ENCODE data around the gene PDAP1.
"Not testable (repeated sequence)": the region's sequence is repeated elsewhere in the genome, so short reads cannot be mapped to it uniquely, and the experiment has no call there.

PDAP1 gene

DNA sequence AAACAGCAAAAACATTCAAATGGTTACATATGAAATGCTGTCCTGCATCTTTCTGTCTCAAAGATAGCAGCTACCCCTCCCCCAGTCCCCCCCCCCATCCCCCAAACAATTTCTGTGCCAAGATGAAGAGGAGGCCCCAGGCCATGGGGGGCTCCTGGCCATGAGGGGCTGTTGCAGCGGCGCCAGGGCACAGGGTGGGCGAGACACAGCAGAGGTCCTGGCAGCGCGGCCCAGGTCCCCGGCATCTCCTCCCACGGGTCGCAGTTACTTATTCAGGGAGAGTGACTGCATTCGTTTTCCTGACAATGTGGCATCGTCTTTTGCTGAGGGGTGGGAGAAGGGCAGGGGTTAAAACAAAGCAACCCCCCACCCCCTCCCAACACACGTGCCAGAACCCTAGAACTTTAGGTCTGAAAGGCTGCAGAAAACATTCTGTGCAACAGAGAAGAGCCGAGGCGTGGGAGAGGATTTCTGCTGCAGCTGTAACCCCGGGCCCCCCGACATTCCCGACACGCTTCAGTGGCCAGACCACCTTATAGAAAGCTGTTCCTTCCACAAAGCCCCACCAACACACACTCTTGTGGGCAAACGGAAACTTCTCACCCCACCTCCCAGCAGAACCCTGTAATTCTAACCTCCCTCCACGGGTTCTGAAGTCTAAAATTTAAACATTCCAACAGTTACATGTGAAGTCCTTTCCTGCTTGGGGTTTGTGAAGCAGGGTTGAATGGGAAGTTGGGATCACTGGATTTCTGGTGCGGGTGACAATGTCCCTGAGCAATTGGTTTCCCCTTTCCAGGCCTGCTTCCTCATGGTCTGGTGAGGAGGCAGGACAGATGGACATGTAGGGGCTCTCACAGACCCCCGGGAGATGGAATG, 11.7 kb downstream of the PDAP1 start:
- DNase-seq (ENCODE audit: low read depth in 2 of 2), result no peak

DNA sequence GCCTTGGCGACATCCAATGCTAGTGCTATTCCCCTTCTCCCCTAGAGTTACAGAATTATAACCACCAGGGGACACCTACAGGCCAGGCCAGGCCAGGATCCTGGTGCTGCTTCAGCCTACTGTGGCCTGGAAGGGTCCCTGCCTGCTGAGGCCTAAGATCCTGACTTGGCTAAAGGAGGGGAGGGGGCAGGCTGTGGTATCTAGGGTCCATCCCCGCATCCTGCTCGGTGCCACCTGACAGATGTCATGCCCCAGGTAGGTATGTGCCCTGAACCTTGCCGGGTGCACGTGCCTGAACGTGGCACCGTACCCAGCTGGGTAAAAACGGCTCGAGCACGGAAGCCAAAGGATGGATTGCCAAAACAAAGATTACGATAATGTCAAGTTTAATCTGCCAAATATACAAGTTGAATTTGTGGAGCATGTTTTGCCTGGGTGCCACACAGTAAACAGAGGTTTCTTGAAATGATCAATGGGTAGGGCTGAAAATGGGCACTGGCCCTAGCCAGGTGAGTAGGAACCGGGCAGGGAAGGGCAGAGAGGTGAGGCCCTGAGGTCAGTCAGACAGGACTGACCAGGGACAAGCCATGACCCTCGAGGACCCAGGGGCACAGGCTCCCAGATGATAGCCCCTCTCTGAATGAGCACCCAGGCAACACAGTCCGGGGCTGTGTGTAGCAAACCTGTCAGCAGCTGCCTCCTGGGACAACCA, 12.6 kb downstream of the PDAP1 start:
- DNase-seq (ENCODE audit: low read depth in 2 of 2), result no peak

- DNase-seq (ENCODE audit: low read depth in 2 of 2), result no peak
These were observed 14.3 kb downstream of the PDAP1 start for GRCh38 chr7:99394188-99394502.

DNA sequence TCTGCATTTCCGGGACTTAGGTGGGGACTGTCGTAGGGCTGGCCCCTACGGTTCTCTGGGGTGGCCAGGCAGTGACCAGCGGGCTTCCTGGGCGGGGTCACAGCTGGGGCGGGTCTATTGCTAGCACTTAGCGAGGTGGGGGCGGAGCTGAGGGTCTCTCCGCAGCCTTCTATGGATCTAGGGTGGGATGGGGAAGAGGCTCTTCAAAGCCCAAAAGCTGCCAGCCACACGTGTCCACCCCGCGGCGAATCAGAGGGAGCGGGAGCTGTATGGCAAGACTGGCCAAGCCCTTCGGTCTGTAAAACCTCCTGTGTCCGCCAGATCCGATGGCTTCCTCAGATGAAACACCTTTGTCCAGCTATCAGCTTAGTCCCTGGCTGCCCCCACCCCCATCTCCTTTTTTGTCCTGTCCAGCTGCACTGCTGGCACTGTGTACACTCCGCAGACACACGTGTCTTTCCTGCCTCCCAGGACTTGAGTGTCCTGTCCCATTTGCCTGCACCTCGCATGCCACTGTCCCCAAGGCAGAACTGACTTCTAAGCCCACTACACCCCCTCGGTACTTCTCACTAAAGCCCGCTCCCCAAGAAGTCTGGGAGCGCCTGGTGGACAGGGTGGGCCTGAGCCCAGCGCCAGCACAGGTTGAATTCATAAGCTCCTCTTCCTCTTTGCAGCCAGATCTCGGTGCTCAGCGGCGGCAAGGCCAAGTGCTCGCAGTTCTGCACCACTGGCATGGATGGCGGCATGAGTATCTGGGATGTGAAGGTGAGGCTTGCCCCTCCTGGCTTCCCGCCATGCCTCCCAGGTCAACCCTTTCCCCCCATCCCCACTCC, 14.8 kb downstream of the PDAP1 start:
- DNase-seq (ENCODE audit: low read depth in 2 of 2), result no peak

GRCh38 chr7:99392659-99393354, 15.6 kb downstream of the PDAP1 start:
- peak; percentile 66 to 79 for DNase-seq (ENCODE audit: low read depth in 2 of 2)

DNA sequence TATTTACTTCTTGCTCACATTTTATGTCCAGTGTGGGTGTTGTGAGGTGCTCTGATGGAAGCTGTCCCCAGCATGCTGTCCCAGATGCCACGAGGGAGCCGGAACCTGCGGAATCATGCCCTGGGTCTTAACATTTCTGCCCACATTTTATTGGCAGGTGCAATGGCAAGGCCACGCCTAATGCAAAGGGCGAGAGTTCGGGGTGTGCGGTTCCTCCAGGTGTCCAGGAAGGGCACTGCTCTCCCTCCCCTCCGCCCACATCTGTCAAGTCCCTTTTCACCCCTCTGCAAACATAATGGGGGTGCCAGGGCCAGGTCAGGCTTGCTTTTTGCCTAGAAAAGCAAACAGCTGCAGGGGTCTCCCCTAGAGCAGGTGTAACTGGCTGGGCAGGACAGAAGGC, 16.4 kb downstream of the PDAP1 start:
- no peak for DNase-seq (ENCODE audit: low read depth in 2 of 2)

DNA sequence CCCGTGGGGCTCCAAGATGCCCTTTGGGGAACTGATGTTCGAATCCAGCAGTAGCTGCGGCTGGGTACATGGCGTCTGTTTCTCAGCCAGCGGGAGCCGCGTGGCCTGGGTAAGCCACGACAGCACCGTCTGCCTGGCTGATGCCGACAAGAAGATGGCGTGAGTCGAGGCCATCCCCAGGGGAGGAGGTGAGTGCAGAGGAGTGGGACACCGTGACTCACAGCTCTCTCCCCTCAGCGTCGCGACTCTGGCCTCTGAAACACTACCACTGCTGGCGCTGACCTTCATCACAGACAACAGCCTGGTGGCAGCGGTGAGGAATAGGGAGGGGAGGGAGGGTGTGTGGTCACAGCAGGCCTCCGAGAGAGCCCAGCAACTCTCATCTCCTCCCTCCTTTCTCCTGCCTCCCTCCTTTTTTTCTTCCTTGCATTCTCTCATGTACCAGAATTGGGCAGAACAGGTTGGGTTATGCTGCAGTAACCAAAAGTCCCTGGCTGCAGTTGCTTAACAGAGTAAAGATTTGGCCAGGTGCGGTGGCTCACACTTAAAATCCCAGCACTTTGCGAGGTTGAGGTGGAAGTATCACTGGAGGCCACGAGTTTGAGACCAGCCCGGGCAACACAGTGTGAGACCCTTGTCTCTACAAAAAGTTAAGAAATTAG, 17.3 kb downstream of the PDAP1 start:
- DNase-seq (ENCODE audit: low read depth in 2 of 2), result no peak

DNA sequence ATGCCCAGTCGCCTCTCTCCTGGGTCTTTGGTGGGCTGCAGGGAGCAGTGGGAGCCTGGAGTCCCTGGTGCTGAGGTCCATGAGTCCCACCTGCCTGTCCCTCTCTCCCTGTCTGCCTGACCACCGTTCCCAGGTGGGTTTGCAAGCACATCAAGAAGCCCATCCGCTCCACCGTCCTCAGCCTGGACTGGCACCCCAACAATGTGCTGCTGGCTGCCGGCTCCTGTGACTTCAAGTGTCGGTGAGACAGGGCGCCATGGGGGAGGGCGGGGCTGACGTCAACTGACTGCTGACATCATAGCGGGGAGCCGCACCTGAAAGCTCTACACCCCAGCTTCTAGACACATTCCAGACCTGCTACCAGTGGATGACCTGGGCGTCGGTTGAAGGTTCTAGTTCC, 18.6 kb downstream of the PDAP1 start:
- no peak for DNase-seq (ENCODE audit: low read depth in 2 of 2)

GRCh38 chr7:99387912-99388311, 20.5 kb downstream of the PDAP1 start:
- no peak for DNase-seq (ENCODE audit: low read depth in 2 of 2)

DNA sequence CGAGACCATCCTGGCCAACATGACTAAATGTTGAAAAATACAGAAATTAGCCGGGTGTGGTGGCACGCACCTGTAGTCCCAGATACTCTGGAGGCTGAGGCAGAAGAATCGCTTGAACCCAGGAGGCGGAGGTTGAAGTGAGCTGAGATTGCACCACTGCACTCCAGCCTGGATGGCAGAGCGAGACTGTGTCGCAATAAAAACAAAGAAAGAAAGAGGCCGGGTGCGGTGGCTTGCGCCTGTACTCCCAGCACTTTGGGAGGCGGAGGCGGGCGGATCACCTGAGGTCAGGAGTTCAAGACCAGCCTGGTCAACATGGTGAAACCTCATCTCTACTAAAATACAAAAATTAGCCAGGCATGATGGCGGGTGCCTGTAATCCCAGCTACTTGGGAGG, 21.2 kb downstream of the PDAP1 start:
- not testable (repeated sequence) for DNase-seq (ENCODE audit: low read depth in 2 of 2)

GRCh38 chr7:99386584-99387238, 21.7 kb downstream of the PDAP1 start:
- DNase-seq (ENCODE audit: low read depth in 2 of 2), result no peak

- no peak for DNase-seq (ENCODE audit: low read depth in 2 of 2)
These were observed 22.8 kb downstream of the PDAP1 start for GRCh38 chr7:99385564-99385963.

- no peak for DNase-seq (ENCODE audit: low read depth in 2 of 2)
These were observed 23.9 kb downstream of the PDAP1 start for GRCh38 chr7:99384523-99384922.

GRCh38 chr7:99383791-99384370, 24.5 kb downstream of the PDAP1 start:
- no peak for DNase-seq (ENCODE audit: low read depth in 2 of 2)

DNA sequence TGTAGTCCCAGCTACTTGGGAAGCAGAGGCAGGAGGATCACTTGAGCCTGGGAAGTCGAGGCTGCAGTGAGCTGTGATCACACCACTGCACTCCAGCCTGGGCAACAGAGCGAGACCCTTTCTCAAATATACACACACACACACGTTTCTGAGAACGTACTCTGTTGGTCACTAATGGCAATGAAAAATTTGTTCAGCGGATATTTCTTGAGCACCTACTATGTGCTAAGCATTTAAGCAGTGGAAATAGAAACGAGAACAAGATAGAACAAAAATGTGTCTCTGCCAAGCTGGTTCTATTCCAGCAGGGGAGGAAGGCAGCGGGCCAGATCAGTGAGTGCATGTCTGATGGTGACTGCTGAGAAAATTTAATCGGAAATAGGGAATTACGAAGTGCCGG, 25.2 kb downstream of the PDAP1 start:
- no peak for DNase-seq (ENCODE audit: low read depth in 2 of 2)

DNA sequence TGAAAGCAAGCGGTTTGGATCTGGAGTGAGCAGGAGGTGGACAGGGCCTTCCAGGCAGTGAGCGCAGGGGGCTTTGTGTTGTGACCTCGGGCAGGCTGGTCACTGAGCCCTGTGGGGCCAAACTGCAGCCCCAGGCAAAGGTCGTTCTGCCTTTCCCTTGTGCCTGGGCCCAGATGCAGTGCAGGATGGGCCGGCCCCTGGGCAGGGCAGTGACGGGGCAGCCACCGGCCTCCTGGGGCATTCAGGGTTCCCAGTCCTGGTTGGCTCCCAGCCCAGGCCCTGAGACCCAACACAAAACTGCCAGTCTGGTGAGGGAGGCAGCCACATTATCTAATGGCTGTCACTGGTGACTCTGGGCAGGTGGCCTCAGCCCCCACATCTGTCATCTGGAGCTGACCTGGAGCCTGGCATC, 26.7 kb downstream of the PDAP1 start:
- DNase-seq (ENCODE audit: low read depth in 2 of 2), result no peak

DNA sequence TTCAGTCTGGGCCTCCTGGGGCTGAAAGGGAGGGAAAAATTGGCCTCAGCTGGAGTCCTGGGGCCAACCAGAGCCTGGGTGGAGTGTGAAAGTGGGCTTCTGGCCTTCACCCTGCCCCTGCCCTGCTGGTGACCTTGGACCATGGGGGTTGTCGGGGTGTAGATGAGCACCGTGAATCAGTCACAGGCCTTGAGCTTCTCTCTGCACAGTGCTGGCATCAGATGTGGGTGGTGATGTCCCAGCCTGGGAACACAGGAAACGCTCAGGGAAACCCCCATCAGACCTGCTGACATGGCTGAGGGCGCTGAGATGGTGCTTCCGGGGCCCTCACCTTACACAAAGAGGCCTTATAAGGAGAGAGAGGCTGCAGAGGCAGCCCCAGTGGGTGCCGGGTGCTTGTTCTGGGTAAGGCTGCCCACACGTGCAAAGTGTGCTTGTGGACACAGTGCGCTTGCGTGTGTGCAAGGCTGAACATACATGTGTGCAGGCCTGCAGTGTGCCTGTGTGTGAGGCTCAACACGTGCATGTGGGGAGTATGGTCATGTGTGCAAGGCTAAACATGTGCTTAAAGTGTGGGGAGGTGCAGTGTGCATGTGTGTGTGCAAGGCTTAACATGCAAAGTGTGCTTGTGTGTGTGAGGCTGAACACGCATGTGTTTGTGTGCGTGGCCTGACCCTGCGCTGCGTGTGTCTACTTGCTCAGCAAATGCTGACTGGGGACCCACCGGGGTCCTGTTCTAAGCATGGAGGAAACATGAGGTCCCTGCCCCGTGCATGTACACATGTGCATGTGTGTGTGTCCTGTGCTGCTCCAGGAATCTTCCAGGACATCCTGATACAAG, 27.4 kb downstream of the PDAP1 start:
- peak; percentile 85 to 90 for DNase-seq (ENCODE audit: low read depth in 2 of 2)

DNA sequence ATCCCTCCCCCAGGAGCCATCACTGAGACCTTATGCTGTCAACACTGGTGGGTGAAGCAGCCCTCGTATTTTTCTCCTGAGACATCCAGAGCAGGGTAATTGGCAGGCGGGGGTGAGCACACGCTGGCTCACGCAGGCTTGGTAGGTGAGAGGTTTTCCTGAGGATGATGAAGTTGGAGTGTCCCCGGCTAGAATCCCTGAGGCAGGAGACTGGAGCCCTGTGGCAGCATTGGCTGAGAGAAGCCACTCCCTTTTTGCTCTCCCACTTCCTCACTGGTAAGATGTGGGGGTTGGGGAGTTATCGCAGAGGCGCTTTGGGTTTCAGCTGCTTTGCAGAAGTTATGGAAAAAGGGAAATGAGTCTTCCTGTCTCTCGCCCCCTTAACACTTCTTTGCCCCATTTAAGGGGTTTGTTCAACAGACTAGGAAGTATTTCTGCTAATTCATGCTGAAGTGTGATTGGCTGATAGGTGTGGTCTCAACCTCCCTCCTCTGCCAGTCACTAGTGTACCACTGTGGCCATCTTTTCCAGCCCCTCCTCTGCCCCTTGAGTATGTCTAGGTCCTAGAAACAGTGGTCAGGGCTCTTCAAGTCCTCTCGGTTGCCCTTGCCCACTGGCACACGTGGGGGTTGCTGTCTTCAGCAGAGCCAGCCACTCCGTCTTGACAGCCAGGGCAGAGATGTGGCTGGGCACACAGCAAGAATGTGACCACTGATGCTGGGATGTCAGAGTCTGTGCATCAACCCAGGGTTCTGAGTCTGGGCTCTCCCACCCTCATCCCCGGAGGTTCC, 28.2 kb downstream of the PDAP1 start:
- peak in 1 of 2 donors; percentile 23 for DNase-seq (ENCODE audit: low read depth in 2 of 2)

DNA sequence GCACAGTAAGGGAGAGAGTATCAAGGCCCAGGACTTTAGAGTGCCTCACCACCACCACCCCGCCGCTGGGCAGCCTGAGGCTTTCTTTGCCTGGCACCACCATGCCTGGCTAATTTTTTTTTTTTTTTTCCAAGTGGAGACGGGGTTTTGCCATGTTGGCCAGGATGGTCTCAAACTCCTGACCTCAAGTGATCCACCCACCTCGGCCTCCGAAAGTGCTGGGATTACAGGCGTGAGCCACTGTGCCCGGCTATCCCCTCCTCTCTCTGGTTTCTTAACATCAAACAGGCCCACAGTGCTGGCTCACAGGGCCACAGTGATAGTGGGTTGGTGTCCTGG, 28.7 kb downstream of the PDAP1 start:
- not testable (repeated sequence) for DNase-seq (ENCODE audit: low read depth in 2 of 2)

Data from stimulated activated CD8-positive, alpha-beta memory T cell treated with anti-CD3 and anti-CD28 coated beads, Interleukin-7, amount 100 ng/mL, for 4 hours (primary cell).